Neutrophil (primary cell): ENCODE results near the gene SHANK1.

Experiments used
- H3K27ac ChIP-seq: fragments of 200-600 bp; sonication (generic); 2 replicates; pipeline ENCODE4 v1.5.1; 2016; ENCODE audit warnings: mild to moderate bottlenecking, moderate library complexity
- H3K27me3 ChIP-seq: fragments of 200-600 bp; sonication (generic); 2 replicates; pipeline ENCODE4 v1.6.0; 2016; ENCODE audit warnings: mild to moderate bottlenecking
- H3K36me3 ChIP-seq: fragments of 200-600 bp; sonication (generic); 2 replicates; pipeline ENCODE4 v1.5.1; 2017
- H3K4me1 ChIP-seq, 2 experiments: fragments of 200-600 bp in 1 of 2; sonication (generic) in 1 of 2; 1 replicate in 1 of 2; 2 replicates in 1 of 2; pipeline versions ENCODE4 v1.5.1 to v1.6.1; 2013 to 2016; ENCODE audit warnings: low read depth in 1 of 2, low read length in 1 of 2, mild to moderate bottlenecking in 1 of 2, moderate library complexity in 1 of 2; ENCODE audit not compliant: control insufficient read depth in 1 of 2, insufficient read depth in 1 of 2
- H3K4me3 ChIP-seq, 2 experiments: fragments of 200-600 bp in 1 of 2; sonication (generic) in 1 of 2; 1 replicate in 1 of 2; 2 replicates in 1 of 2; pipeline ENCODE4 v1.5.1; 2013 to 2016; ENCODE audit warnings: low read depth in 1 of 2, low read length in 1 of 2, mild to moderate bottlenecking in 1 of 2, moderate library complexity in 1 of 2
- H3K9me3 ChIP-seq: fragments of 200-600 bp; sonication (generic); 2 replicates; pipeline ENCODE4 v1.5.1; 2016
- CTCF ChIP-seq: fragments of 200-600 bp; sonication (generic); IDR thresholded peaks from 2 replicates; pipeline ENCODE4 v1.5.1; 2016; ENCODE audit warnings: antibody characterized with exemption

SHANK1 gene

GRCh38 chr19:50660088-50660366, 59.6 kb downstream of the SHANK1 start:
- no peak overlapping the region for H3K27ac ChIP-seq
- H3K4me3 ChIP-seq = no peak overlapping the region
- no peak for TF ChIP-seq CTCF
- peaks cover 10 to 16% of the 10 kb centered on the region in 2 experiments for H3K4me1 ChIP-seq
- H3K36me3 ChIP-seq = no peaks in the 10 kb centered on the region
- H3K27me3 ChIP-seq = peaks cover 96% of the 10 kb centered on the region
- H3K9me3 ChIP-seq = peaks cover 8% of the 10 kb centered on the region

GRCh38 chr19:50659318-50660087, 60.1 kb downstream of the SHANK1 start:
- Histone ChIP-seq H3K27ac (no peak overlapping the region), H3K4me3 (no peak overlapping the region), H3K36me3 (no peaks in the 10 kb centered on the region), H3K9me3 (peaks cover 8% of the 10 kb centered on the region), H3K27me3 (peaks cover 96% of the 10 kb centered on the region), H3K4me1 (peaks cover 10 to 16% of the 10 kb centered on the region in 2 experiments)
- TF ChIP-seq CTCF = no peak

GRCh38 chr19:50658441-50659317, 60.9 kb downstream of the SHANK1 start:
- Histone ChIP-seq H3K9me3 (peaks cover 8% of the 10 kb centered on the region), H3K4me1 (peaks cover 10 to 16% of the 10 kb centered on the region in 2 experiments), H3K27ac (no peak overlapping the region), H3K4me3 (peak overlapping the region; percentile 4 to 24), H3K27me3 (peaks cover 97% of the 10 kb centered on the region), H3K36me3 (no peaks in the 10 kb centered on the region)
- no peak for TF ChIP-seq CTCF

- Histone ChIP-seq H3K36me3 (no peaks in the 10 kb centered on the region), H3K4me3 (peak overlapping the region in 1 of 2 experiments; percentile 24), H3K27me3 (peaks cover 98% of the 10 kb centered on the region), H3K27ac (no peak overlapping the region), H3K9me3 (peaks cover 8% of the 10 kb centered on the region), H3K4me1 (peaks cover 10 to 16% of the 10 kb centered on the region in 2 experiments)
- TF ChIP-seq CTCF = no peak
These were observed 61.7 kb downstream of the SHANK1 start for GRCh38 chr19:50657712-50658440.

GRCh38 chr19:50657222-50657669, 62.4 kb downstream of the SHANK1 start:
- H3K4me3 ChIP-seq = no peak overlapping the region
- no peak for TF ChIP-seq CTCF
- H3K9me3 ChIP-seq = peaks cover 8% of the 10 kb centered on the region
- no peak overlapping the region for H3K27ac ChIP-seq
- peaks cover 10 to 16% of the 10 kb centered on the region in 2 experiments for H3K4me1 ChIP-seq
- H3K27me3 ChIP-seq = peaks cover 98% of the 10 kb centered on the region
- no peaks in the 10 kb centered on the region for H3K36me3 ChIP-seq
